Lower leg skin (tissue), 3 donors: Measurements from ENCODE around the gene ABCG4.

Experiments
- CTCF ChIP-seq, 3 donors: fragments of 450-650 bp; IDR thresholded peaks; one replicate each; pipeline ENCODE4 v1.5.1; 2016; ENCODE audit warnings: antibody characterized with exemption in 3 of 3, mild to moderate bottlenecking in 3 of 3, moderate library complexity in 2 of 3
- POLR2A ChIP-seq, 2 donors: fragments of 450-650 bp; IDR thresholded peaks; one replicate each; pipeline ENCODE4 v1.6.1; 2016 to 2017; ENCODE audit warnings: antibody characterized with exemption in 2 of 2, mild to moderate bottlenecking in 1 of 2, moderate library complexity in 1 of 2

GRCh38 chr11:119195680-119196079 lies 46.8 kb downstream of the ABCG4 start:
- no peak for TF ChIP-seq CTCF (IDR thresholded peaks at IDR 0.05)
- no peak for TF ChIP-seq POLR2A (IDR thresholded peaks at IDR 0.05)
